ENCODE data around the gene SMYD3. TPM values are rescaled to one million over a fixed set of nuclear protein-coding genes. Genes with fewer than 3 reads are reported as not detected.

The SMYD3 gene
- total RNA-seq, 3 donors from 2014 or later: 16.8 to 28.8 (median 19.5) TPM

- H3K9me3 ChIP-seq: no peaks in the 10 kb centered on the region
- intact Hi-C loops (cut with DNase I; ENCODE audit: low total_unique reads): no loop called here
- DNase-seq (ENCODE audit: low spot score in 2 of 2): no peak
- no peaks in the 10 kb centered on the region for H3K4me1 ChIP-seq
- no peak for TF ChIP-seq CTCF (IDR thresholded peaks at IDR 0.05)
- no peak for TF ChIP-seq POLR2AphosphoS5 (IDR thresholded peaks at IDR 0.05)
- no peak for TF ChIP-seq POLR2A (IDR thresholded peaks at IDR 0.05)
- H3K36me3 ChIP-seq: no peaks in the 10 kb centered on the region
- no peak overlapping the region for H3K4me3 ChIP-seq
- no peaks in the 10 kb centered on the region for H3K27me3 ChIP-seq
- H3K27ac ChIP-seq: no peak overlapping the region
These were observed 88.3 kb downstream of the SMYD3 start for GRCh38 chr1:246418565-246419312.

GRCh38 chr1:246417813-246418564 is 89.1 kb downstream of the SMYD3 start:
- intact Hi-C loops (cut with DNase I; ENCODE audit: low total_unique reads): no loop called here
- no peak for DNase-seq (ENCODE audit: low spot score in 2 of 2)
- Histone ChIP-seq H3K9me3 (no peaks in the 10 kb centered on the region), H3K36me3 (no peaks in the 10 kb centered on the region), H3K4me3 (no peak overlapping the region), H3K27ac (no peak overlapping the region), H3K4me1 (no peaks in the 10 kb centered on the region), H3K27me3 (no peaks in the 10 kb centered on the region)
- no peak for TF ChIP-seq CTCF (IDR thresholded peaks at IDR 0.05)
- no peak for TF ChIP-seq POLR2AphosphoS5 (IDR thresholded peaks at IDR 0.05)
- TF ChIP-seq POLR2A (IDR thresholded peaks at IDR 0.05): no peak

- Histone ChIP-seq H3K4me1 (no peaks in the 10 kb centered on the region), H3K36me3 (no peaks in the 10 kb centered on the region), H3K27ac (no peak overlapping the region), H3K27me3 (no peaks in the 10 kb centered on the region), H3K9me3 (no peaks in the 10 kb centered on the region), H3K4me3 (no peak overlapping the region)
- TF ChIP-seq POLR2A (IDR thresholded peaks at IDR 0.05) (no peak), POLR2AphosphoS5 (IDR thresholded peaks at IDR 0.05) (no peak), CTCF (IDR thresholded peaks at IDR 0.05) (no peak)
- DNase-seq (ENCODE audit: low spot score in 2 of 2): no peak
- intact Hi-C loops (cut with DNase I; ENCODE audit: low total_unique reads): no loop called here
These were observed 89.8 kb downstream of the SMYD3 start for GRCh38 chr1:246417152-246417812.

GRCh38 chr1:246416261-246416660 is 90.8 kb downstream of the SMYD3 start:
- DNase-seq (ENCODE audit: low spot score in 2 of 2): no peak
- no peak for TF ChIP-seq POLR2AphosphoS5 (IDR thresholded peaks at IDR 0.05)
- TF ChIP-seq CTCF (IDR thresholded peaks at IDR 0.05): no peak
- TF ChIP-seq POLR2A (IDR thresholded peaks at IDR 0.05): no peak
- Histone ChIP-seq H3K36me3 (no peaks in the 10 kb centered on the region), H3K9me3 (no peaks in the 10 kb centered on the region), H3K4me3 (no peak overlapping the region), H3K4me1 (no peaks in the 10 kb centered on the region), H3K27ac (no peak overlapping the region), H3K27me3 (no peaks in the 10 kb centered on the region)
- intact Hi-C loops (cut with DNase I; ENCODE audit: low total_unique reads): no loop called here

GRCh38 chr1:246415028-246415427 is 92.1 kb downstream of the SMYD3 start:
- Histone ChIP-seq H3K27ac (no peak overlapping the region), H3K27me3 (no peaks in the 10 kb centered on the region), H3K36me3 (no peaks in the 10 kb centered on the region), H3K4me3 (no peak overlapping the region), H3K4me1 (no peaks in the 10 kb centered on the region), H3K9me3 (no peaks in the 10 kb centered on the region)
- intact Hi-C loops (cut with DNase I; ENCODE audit: low total_unique reads): no loop called here
- DNase-seq (ENCODE audit: low spot score in 2 of 2): no peak
- no peak for TF ChIP-seq CTCF (IDR thresholded peaks at IDR 0.05)
- TF ChIP-seq POLR2A (IDR thresholded peaks at IDR 0.05): no peak
- no peak for TF ChIP-seq POLR2AphosphoS5 (IDR thresholded peaks at IDR 0.05)
